GOT3 (cell line): ENCODE data around the gene CORO2A.

Source experiments
- DNase-seq: peaks from one replicate; lab custom pipeline; 2025; ENCODE audit warnings: mixed read lengths; lab: John Stamatoyannopoulos, UW

Gene CORO2A

GRCh38 chr9:98168153-98168780, 24.2 kb downstream of the CORO2A start:
- no peak for DNase-seq

- DNase-seq, result no peak
These were observed 27.5 kb downstream of the CORO2A start for GRCh38 chr9:98164912-98165311.

- no peak for DNase-seq
These were observed 29.8 kb downstream of the CORO2A start for GRCh38 chr9:98162613-98163012.

- DNase-seq, result no peak
These were observed 30.6 kb downstream of the CORO2A start for GRCh38 chr9:98161851-98162250.

GRCh38 chr9:98159790-98160189, 32.6 kb downstream of the CORO2A start:
- DNase-seq, result no peak

- no peak for DNase-seq
These were observed 33.1 kb downstream of the CORO2A start for GRCh38 chr9:98159301-98159700.

- DNase-seq, result no peak
These were observed 34.2 kb downstream of the CORO2A start for GRCh38 chr9:98158071-98158831.

- no peak for DNase-seq
These were observed 35.1 kb downstream of the CORO2A start for GRCh38 chr9:98157372-98157771.

- DNase-seq, result no peak
These were observed 37.8 kb downstream of the CORO2A start for GRCh38 chr9:98154678-98155077.

- no peak for DNase-seq
These were observed 39.9 kb downstream of the CORO2A start for GRCh38 chr9:98152526-98152925.

- no peak for DNase-seq
These were observed 41.7 kb downstream of the CORO2A start for GRCh38 chr9:98150721-98151120.

GRCh38 chr9:98150164-98150563, 42.3 kb downstream of the CORO2A start:
- no peak for DNase-seq

GRCh38 chr9:98149422-98149821, 43.0 kb downstream of the CORO2A start:
- no peak for DNase-seq

GRCh38 chr9:98148486-98148885, 44.0 kb downstream of the CORO2A start:
- DNase-seq, result no peak

- no peak for DNase-seq
These were observed 44.9 kb downstream of the CORO2A start for GRCh38 chr9:98147582-98147981.

- DNase-seq, result no peak
These were observed 46.1 kb downstream of the CORO2A start for GRCh38 chr9:98146101-98146991.

- no peak for DNase-seq
These were observed 47.8 kb downstream of the CORO2A start for GRCh38 chr9:98144631-98145030.

- DNase-seq, result no peak
These were observed 48.4 kb downstream of the CORO2A start for GRCh38 chr9:98144076-98144475.

GRCh38 chr9:98142925-98143481, 49.4 kb downstream of the CORO2A start:
- DNase-seq, result no peak

GRCh38 chr9:98142182-98142907, 50.1 kb downstream of the CORO2A start:
- DNase-seq, result no peak

- DNase-seq, result no peak
These were observed 51.9 kb downstream of the CORO2A start for GRCh38 chr9:98140503-98140902.

GRCh38 chr9:98136489-98136888, 55.9 kb downstream of the CORO2A start:
- no peak for DNase-seq
